ENCODE measurements around the gene EEF1A2.

EEF1A2 gene

DNA sequence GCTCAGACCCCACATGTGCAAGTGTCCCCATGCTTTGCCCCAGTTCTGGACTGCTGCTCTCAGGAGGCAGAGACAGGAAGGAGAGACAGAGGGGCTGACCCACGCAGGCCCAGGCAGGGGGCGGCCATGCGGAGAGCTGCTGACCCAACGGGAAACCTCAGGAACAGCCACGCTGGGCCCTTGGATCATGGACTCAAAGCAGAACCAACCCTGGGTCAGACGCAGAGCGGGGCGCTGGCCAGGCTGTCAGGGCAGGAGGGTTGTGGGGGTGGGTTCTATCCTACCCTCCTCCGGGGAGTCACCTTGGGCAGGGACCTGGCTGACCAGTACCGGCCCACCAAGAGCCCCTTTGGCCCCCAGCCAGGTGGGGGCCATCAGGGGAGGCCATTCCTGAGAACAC, 28.5 kb downstream of the EEF1A2 start:
- no peak overlapping the region for H3K4me2 ChIP-seq (ENCODE audit: low read length)
- H3K27me3 ChIP-seq (ENCODE audit: insufficient read depth, low read length), result peaks cover 8% of the 10 kb centered on the region; the same call in 1 of the 2 replicates
- H3K9ac ChIP-seq (ENCODE audit: low read length), result no peak overlapping the region
- no peak overlapping the region for H3K27ac ChIP-seq (ENCODE audit: low read depth, low read length, poor library complexity, severe bottlenecking)
- H3K9me3 ChIP-seq (ENCODE audit: low read length), result no peaks in the 10 kb centered on the region
- no peaks in the 10 kb centered on the region for H3K36me3 ChIP-seq (ENCODE audit: insufficient read depth, low read length)
- no peaks in the 10 kb centered on the region for H3K9me2 ChIP-seq (ENCODE audit: low read depth, low read length)
- H3K79me2 ChIP-seq (ENCODE audit: insufficient read depth, low read length), result no peaks in the 10 kb centered on the region
- TF ChIP-seq CTCF (IDR thresholded peaks at IDR 0.05; ENCODE audit: low read length) (no peak), EZH2 (IDR thresholded peaks at IDR 0.05; ENCODE audit: borderline replicate concordance, low read length) (no peak)
- H4K20me1 ChIP-seq (ENCODE audit: insufficient read depth, low read length), result no peaks in the 10 kb centered on the region
- H3K4me3 ChIP-seq (ENCODE audit: low read depth, low read length, poor library complexity, severe bottlenecking), result no peak overlapping the region
- H3K4me1 ChIP-seq (ENCODE audit: insufficient read depth, low read length, severe bottlenecking), result no peaks in the 10 kb centered on the region
- H3F3A ChIP-seq (ENCODE audit: insufficient read depth, low read length), result no peaks in the 10 kb centered on the region
- no peak overlapping the region for H2AFZ ChIP-seq (ENCODE audit: low read length)

GRCh38 chr20:63469713-63470101, 29.2 kb downstream of the EEF1A2 start:
- H3K9me3 ChIP-seq (ENCODE audit: low read length), result no peaks in the 10 kb centered on the region
- H3K9ac ChIP-seq (ENCODE audit: low read length), result no peak overlapping the region
- no peaks in the 10 kb centered on the region for H4K20me1 ChIP-seq (ENCODE audit: insufficient read depth, low read length)
- H3K27me3 ChIP-seq (ENCODE audit: insufficient read depth, low read length), result peaks cover 8% of the 10 kb centered on the region; the same call in 1 of the 2 replicates
- H3K4me2 ChIP-seq (ENCODE audit: low read length), result no peak overlapping the region
- no peak overlapping the region for H3K27ac ChIP-seq (ENCODE audit: low read depth, low read length, poor library complexity, severe bottlenecking)
- no peaks in the 10 kb centered on the region for H3K36me3 ChIP-seq (ENCODE audit: insufficient read depth, low read length)
- no peak overlapping the region for H3K4me3 ChIP-seq (ENCODE audit: low read depth, low read length, poor library complexity, severe bottlenecking)
- no peaks in the 10 kb centered on the region for H3F3A ChIP-seq (ENCODE audit: insufficient read depth, low read length)
- no peaks in the 10 kb centered on the region for H3K79me2 ChIP-seq (ENCODE audit: insufficient read depth, low read length)
- no peaks in the 10 kb centered on the region for H3K4me1 ChIP-seq (ENCODE audit: insufficient read depth, low read length, severe bottlenecking)
- H3K9me2 ChIP-seq (ENCODE audit: low read depth, low read length), result no peaks in the 10 kb centered on the region
- no peak for TF ChIP-seq CTCF (IDR thresholded peaks at IDR 0.05; ENCODE audit: low read length)
- TF ChIP-seq EZH2 (IDR thresholded peaks at IDR 0.05; ENCODE audit: borderline replicate concordance, low read length), result no peak
- H2AFZ ChIP-seq (ENCODE audit: low read length), result no peak overlapping the region

GRCh38 chr20:63469019-63469712, 29.7 kb downstream of the EEF1A2 start:
- Histone ChIP-seq H3K27ac (ENCODE audit: low read depth, low read length, poor library complexity, severe bottlenecking) (no peak overlapping the region), H3K4me1 (ENCODE audit: insufficient read depth, low read length, severe bottlenecking) (no peaks in the 10 kb centered on the region), H4K20me1 (ENCODE audit: insufficient read depth, low read length) (no peaks in the 10 kb centered on the region), H3K9ac (ENCODE audit: low read length) (no peak overlapping the region), H2AFZ (ENCODE audit: low read length) (no peak overlapping the region), H3K9me2 (ENCODE audit: low read depth, low read length) (no peaks in the 10 kb centered on the region), H3K4me3 (ENCODE audit: low read depth, low read length, poor library complexity, severe bottlenecking) (no peak overlapping the region), H3K79me2 (ENCODE audit: insufficient read depth, low read length) (no peaks in the 10 kb centered on the region), H3F3A (ENCODE audit: insufficient read depth, low read length) (no peaks in the 10 kb centered on the region), H3K9me3 (ENCODE audit: low read length) (no peaks in the 10 kb centered on the region), H3K27me3 (ENCODE audit: insufficient read depth, low read length) (peaks cover 8% of the 10 kb centered on the region; the same call in 1 of the 2 replicates), H3K36me3 (ENCODE audit: insufficient read depth, low read length) (no peaks in the 10 kb centered on the region), H3K4me2 (ENCODE audit: low read length) (no peak overlapping the region)
- TF ChIP-seq EZH2 (IDR thresholded peaks at IDR 0.05; ENCODE audit: borderline replicate concordance, low read length) (no peak), CTCF (IDR thresholded peaks at IDR 0.05; ENCODE audit: low read length) (no peak)

Measured in OCI-LY1 (cell line).